A549 (cell line): ENCODE data around the gene COBLL1. TPM values are rescaled to one million over a fixed set of nuclear protein-coding genes. Genes with fewer than 3 reads are reported as not detected.

Source experiments
- ATAC-seq, 2 experiments: fragments of 200-7000 bp in 1 of 2; fragments of >200 bp in 1 of 2; cut with Nextera tagmentation in 1 of 2; cut with Tn5 transposase in 1 of 2; 3 replicates each; pipeline versions ENCODE4 v1.8.0 to v1.9.1; 2018 to 2020; ENCODE audit warnings: mild to moderate bottlenecking in 1 of 2, moderate library complexity in 1 of 2
- CTCF ChIA-PET: fragments of 300-600 bp; sonication (Branson Sonifier 250); formaldehyde crosslinking; extraction: SDS; loops from one replicate; lab custom pipeline; 2021; ENCODE audit warnings: antibody characterized with exemption, inconsistent platforms; lab: Yijun Ruan, JAX
- POLR2A ChIA-PET: fragments of 350-600 bp; formaldehyde crosslinking; extraction: SDS; loops from one replicate; lab custom pipeline; 2021; ENCODE audit warnings: antibody characterized with exemption, inconsistent platforms; lab: Yijun Ruan, JAX
- DNase-seq, 2 experiments: peaks; one replicate each; pipeline versions ENCODE4 v3.0.0 to v3.0.0-alpha.2; 2011 to 2016; ENCODE audit warnings: low read depth in 1 of 2, low spot score in 1 of 2
- FAIRE-seq: peaks from 2 replicates; lab custom pipeline; 2011; peaks lifted over from hg19 to GRCh38; lab: Jason Lieb, UNC
- H3K27ac ChIP-seq, 2 experiments: fragments of >200 bp; sonication (Bioruptor Twin); formaldehyde crosslinking; 3 replicates each; pipeline ENCODE4 v1.5.1; 2016 to 2017
- H3K4me1 ChIP-seq: fragments of >200 bp; sonication (Bioruptor Twin); formaldehyde crosslinking; 3 replicates; pipeline ENCODE4 v1.6.1; 2016
- H3K4me2 ChIP-seq: fragments of >200 bp; sonication (Bioruptor Twin); formaldehyde crosslinking; 3 replicates; pipeline ENCODE4 v1.6.1; 2016
- H3K4me3 ChIP-seq: fragments of >200 bp; sonication (Bioruptor Twin); formaldehyde crosslinking; 3 replicates; pipeline ENCODE4 v1.5.1; 2016
- H3K9me3 ChIP-seq: fragments of >200 bp; sonication (Bioruptor Twin); formaldehyde crosslinking; 3 replicates; pipeline ENCODE4 v1.6.1; 2016
- BCL3 ChIP-seq: fragments of >200 bp; sonication (Bioruptor Twin); formaldehyde crosslinking; IDR thresholded peaks from 3 replicates; pipeline ENCODE4 v1.6.1; 2016
- CBX2 ChIP-seq: fragments of 200-600 bp; sonication (generic); IDR thresholded peaks from 2 replicates; pipeline ENCODE4 v1.6.1; 2016; ENCODE audit warnings: low read depth, mild to moderate bottlenecking, borderline replicate concordance
- CBX8 ChIP-seq: fragments of 200-600 bp; sonication (generic); IDR thresholded peaks from 2 replicates; pipeline ENCODE4 v1.6.1; 2016
- CEBPB ChIP-seq, 2 experiments: fragments of >200 bp in 1 of 2; sonication (Bioruptor Twin) in 1 of 2; formaldehyde crosslinking in 1 of 2; IDR thresholded peaks; 2 replicates each; pipeline ENCODE4 v1.6.1; 2012 to 2016
- CHD2 ChIP-seq: fragments of 150-350 bp; IDR thresholded peaks from 2 replicates; pipeline ENCODE4 v1.6.1; 2014; ENCODE audit warnings: low read length; ENCODE audit not compliant: partially characterized antibody
- CHD4 ChIP-seq: fragments of 200-600 bp; sonication (generic); IDR thresholded peaks from 2 replicates; pipeline ENCODE4 v1.6.1; 2016; ENCODE audit warnings: antibody characterized with exemption, mild to moderate bottlenecking, borderline replicate concordance
- CTCF ChIP-seq: fragments of >200 bp; sonication (Bioruptor Twin); formaldehyde crosslinking; IDR thresholded peaks from 3 replicates; pipeline ENCODE4 v1.5.1; 2016
- EHMT2 ChIP-seq: fragments of 200-600 bp; sonication (generic); IDR thresholded peaks from 2 replicates; pipeline ENCODE4 v1.6.1; 2016; ENCODE audit warnings: antibody characterized with exemption, low read depth, mild to moderate bottlenecking, moderate library complexity
- EP300 ChIP-seq, 2 experiments: fragments of >200 bp; sonication (Bioruptor Twin); formaldehyde crosslinking; IDR thresholded peaks; 2 replicates in 1 of 2; 3 replicates in 1 of 2; pipeline ENCODE4 v1.6.1; 2016 to 2017
- ESRRA ChIP-seq: fragments of 150-350 bp; IDR thresholded peaks from 2 replicates; pipeline ENCODE4 v1.6.1; 2014; ENCODE audit warnings: mild to moderate bottlenecking, low read length, borderline replicate concordance
- FOSB ChIP-seq: fragments of 250-450 bp; sonication (Bioruptor Pico); IDR thresholded peaks from 2 replicates; pipeline ENCODE4 v1.5.0; 2020; ENCODE audit warnings: mild to moderate bottlenecking, moderate library complexity
- FOSL2 ChIP-seq, 2 experiments: fragments of 450-650 bp in 1 of 2; fragments of >200 bp in 1 of 2; sonication (Bioruptor Twin) in 1 of 2; formaldehyde crosslinking; IDR thresholded peaks; 2 replicates each; pipeline versions ENCODE4 v1.5.0 to v1.6.1; 2016 to 2020; ENCODE audit warnings: mild to moderate bottlenecking in 1 of 2, moderate library complexity in 1 of 2
- FOXS1 ChIP-seq: fragments of 250-450 bp; sonication (Bioruptor Pico); IDR thresholded peaks from 2 replicates; pipeline ENCODE4 v1.5.0; 2020; ENCODE audit warnings: mild to moderate bottlenecking, moderate library complexity
- GATA3 ChIP-seq: IDR thresholded peaks from 2 replicates; pipeline ENCODE4 v1.6.1; 2012; ENCODE audit warnings: borderline replicate concordance
- HEYL ChIP-seq: fragments of 250-450 bp; sonication (Bioruptor Pico); IDR thresholded peaks from 2 replicates; pipeline ENCODE4 v1.8.0; 2021; ENCODE audit warnings: mild to moderate bottlenecking, moderate library complexity
- HMGXB4 ChIP-seq: fragments of 250-450 bp; sonication (Bioruptor Pico); IDR thresholded peaks from 2 replicates; pipeline ENCODE4 v1.5.0; 2021; ENCODE audit warnings: mild to moderate bottlenecking, moderate library complexity, borderline replicate concordance
- HOXA7 ChIP-seq: fragments of 250-450 bp; sonication (Bioruptor Pico); IDR thresholded peaks from 2 replicates; pipeline ENCODE4 v1.5.0; 2020; ENCODE audit warnings: mild to moderate bottlenecking, moderate library complexity
- JUN ChIP-seq, 2 experiments: fragments of >200 bp; sonication (Bioruptor Twin); formaldehyde crosslinking; IDR thresholded peaks; 2 replicates in 1 of 2; 3 replicates in 1 of 2; pipeline ENCODE4 v1.6.1; 2016 to 2017
- JUNB ChIP-seq: fragments of >200 bp; sonication (Bioruptor Twin); formaldehyde crosslinking; IDR thresholded peaks from 2 replicates; pipeline ENCODE4 v1.6.1; 2016
- MAFK ChIP-seq: fragments of 450-650 bp; IDR thresholded peaks from 2 replicates; pipeline ENCODE4 v1.6.1; 2014; ENCODE audit not compliant: partially characterized antibody
- MAX ChIP-seq: IDR thresholded peaks from 2 replicates; pipeline ENCODE4 v1.6.1; 2012
- NFE2L2 ChIP-seq: fragments of 150-350 bp; conservative IDR thresholded peaks from 2 replicates; pipeline ENCODE4 v1.6.1; 2014; ENCODE audit warnings: low read length
- NPAS2 ChIP-seq: fragments of 250-450 bp; sonication (Bioruptor Pico); IDR thresholded peaks from 2 replicates; pipeline ENCODE4 v1.8.0; 2022; ENCODE audit warnings: mild to moderate bottlenecking, moderate library complexity, borderline replicate concordance
- PHF8 ChIP-seq: fragments of 200-600 bp; sonication (generic); IDR thresholded peaks from 2 replicates; pipeline ENCODE4 v1.6.1; 2016; ENCODE audit warnings: low read depth, mild to moderate bottlenecking, antibody characterized with exemption, moderate library complexity, borderline replicate concordance
- POLR2AphosphoS2 ChIP-seq: conservative IDR thresholded peaks from 2 replicates; pipeline ENCODE4 v1.6.1; 2012; ENCODE audit warnings: low read length, improper control_type of control experiment, inconsistent platforms
- RFX5 ChIP-seq: fragments of 450-650 bp; IDR thresholded peaks from 2 replicates; pipeline ENCODE4 v1.7.1; 2014; ENCODE audit warnings: antibody characterized with exemption, mild to moderate bottlenecking, moderate library complexity
- RNF2 ChIP-seq: fragments of 200-600 bp; sonication (generic); IDR thresholded peaks from 2 replicates; pipeline ENCODE4 v1.6.1; 2016; ENCODE audit warnings: low read depth, mild to moderate bottlenecking, antibody characterized with exemption, moderate library complexity, borderline replicate concordance
- SMC3 ChIP-seq: fragments of >200 bp; sonication (Bioruptor Twin); formaldehyde crosslinking; IDR thresholded peaks from 3 replicates; pipeline ENCODE4 v1.6.1; 2018; ENCODE audit warnings: inconsistent platforms
- TP53 ChIP-seq: fragments of 250-450 bp; sonication (Bioruptor Pico); IDR thresholded peaks from 2 replicates; pipeline ENCODE4 v1.5.0; 2021; ENCODE audit warnings: mild to moderate bottlenecking, moderate library complexity
- ZFP36 ChIP-seq: fragments of 450-650 bp; IDR thresholded peaks from 2 replicates; pipeline ENCODE4 v1.6.1; 2014; ENCODE audit warnings: borderline replicate concordance; ENCODE audit not compliant: partially characterized antibody
- ZNF302 ChIP-seq: fragments of 250-450 bp; sonication (Bioruptor Pico); IDR thresholded peaks from 2 replicates; pipeline ENCODE4 v1.9.0; 2021; ENCODE audit warnings: inconsistent platforms, mild to moderate bottlenecking, moderate library complexity
- WGBS: methylation state at CpG from one replicate; pipeline ENCODE4 v1.1.6; 2017; ENCODE audit errors: missing lambda C conversion rate; 5-methylcytosine and 5-hydroxymethylcytosine counted together
- polyA plus RNA-seq, 4 experiments: library from polyadenylated mRNA; depleted of rRNA in 3 of 4; stranded (reverse); fragments of >200 nt; fragmentation: RNase III in 1 of 4; extraction: RNeasy Plus Mini Kit Qiagen cat#74134 plus additional on column Dnase treatment in 1 of 4; gene quantifications; 2 replicates in 3 of 4; 3 replicates in 1 of 4; pipeline ENCODE4 v1.2.3, GENCODE V29; 2011 to 2017

The COBLL1 gene
- polyA plus RNA-seq, 2 of the 4 experiments (the other 2 are of a cell fraction): 2.6 to 5.3 TPM

GRCh38 chr2:164757934-164758695 lies 83.5 kb downstream of the COBLL1 start:
- TF ChIP-seq MAX: no peak
- no peak for TF ChIP-seq RNF2
- TF ChIP-seq CHD2: no peak
- TF ChIP-seq CEBPB (IDR thresholded peaks at IDR 0.05): peak; percentile 31 to 40; a peak in 3 of 4 replicates
- no peak for TF ChIP-seq NPAS2
- no peak for TF ChIP-seq FOSB
- peak; percentile 90 for TF ChIP-seq GATA3
- peak; percentile 83 for TF ChIP-seq FOSL2 (IDR thresholded peaks at IDR 0.05)
- TF ChIP-seq FOSL2 (CRISPR knock-in tag; IDR thresholded peaks at IDR 0.05): peak; percentile 89
- TF ChIP-seq BCL3: peak; percentile 88; the same call in 2 of the 3 replicates
- no peak for TF ChIP-seq NFE2L2
- peak; percentile 94 for TF ChIP-seq JUNB
- no peak for TF ChIP-seq CBX8
- TF ChIP-seq ZFP36: peak; percentile 69
- no peak for TF ChIP-seq SMC3
- TF ChIP-seq JUN (IDR thresholded peaks at IDR 0.05): peak in 1 of 2 experiments; percentile 89; a peak in 3 of 5 replicates
- H3K4me1 ChIP-seq: peaks cover 17% of the 10 kb centered on the region
- H3K9me3 ChIP-seq: no peaks in the 10 kb centered on the region
- H3K4me2 ChIP-seq: peak overlapping the region; percentile 59
- CTCF ChIA-PET: no interaction called here
- no peak overlapping the region for H3K4me3 ChIP-seq
- DNase-seq (peak; percentile 4 to 68), ATAC-seq (peak in 1 of 2 experiments; percentile 81; a peak in 3 of 6 replicates), FAIRE-seq (no peak)
- H3K27ac ChIP-seq: no peak overlapping the region
- 4% methylated on average over 2 of the region's 2 CpGs for WGBS
- POLR2A ChIA-PET: no interaction called here

- H3K4me3 ChIP-seq: no peak overlapping the region
- no peak overlapping the region; the same call in 2 of the 3 replicates for H3K4me2 ChIP-seq
- peaks cover 17% of the 10 kb centered on the region for H3K4me1 ChIP-seq
- H3K27ac ChIP-seq: no peak overlapping the region
- WGBS: 84% methylated on average over 2 of the region's 2 CpGs
- ChIA-PET CTCF (no interaction called here), POLR2A (no interaction called here)
- H3K9me3 ChIP-seq: no peaks in the 10 kb centered on the region
- ATAC-seq (no peak), FAIRE-seq (no peak), DNase-seq (no peak)
- TF ChIP-seq RNF2 (no peak), FOSB (no peak), CBX2 (no peak), NFE2L2 (no peak), HEYL (CRISPR knock-in tag) (no peak), CHD4 (no peak), ESRRA (no peak)
Measured at GRCh38 chr2:164756773-164757172, 84.8 kb downstream of the COBLL1 start.

- Histone ChIP-seq H3K9me3 (no peaks in the 10 kb centered on the region), H3K4me3 (no peak overlapping the region), H3K4me2 (no peak overlapping the region), H3K4me1 (peaks cover 17% of the 10 kb centered on the region), H3K27ac (no peak overlapping the region)
- no peak for DNase-seq
- WGBS: 92% methylated on average over 2 of the region's 2 CpGs
- ChIA-PET POLR2A (no interaction called here), CTCF (interaction anchor here (1.1 kb wide), 1 partner anchor 18 kb away, joined by 4 read pairs; no protein-coding TSS in a partner anchor)
- no peak for ATAC-seq
- FAIRE-seq: no peak
- TF ChIP-seq PHF8 (no peak), TP53 (no peak), EHMT2 (no peak), RFX5 (no peak), HMGXB4 (CRISPR knock-in tag) (no peak), ZNF302 (no peak), EP300 (IDR thresholded peaks at IDR 0.05) (no peak), POLR2AphosphoS2 (no peak), CTCF (no peak), JUNB (no peak), FOXS1 (CRISPR knock-in tag) (no peak), MAFK (no peak), HOXA7 (CRISPR knock-in tag) (no peak), GATA3 (no peak)
Measured at GRCh38 chr2:164755952-164756351, 85.7 kb downstream of the COBLL1 start.
